ENCODE data around the gene ZNF467.
A peak's percentile ranks its signal among the peaks of the same experiment; 100 is the strongest.

DNA sequence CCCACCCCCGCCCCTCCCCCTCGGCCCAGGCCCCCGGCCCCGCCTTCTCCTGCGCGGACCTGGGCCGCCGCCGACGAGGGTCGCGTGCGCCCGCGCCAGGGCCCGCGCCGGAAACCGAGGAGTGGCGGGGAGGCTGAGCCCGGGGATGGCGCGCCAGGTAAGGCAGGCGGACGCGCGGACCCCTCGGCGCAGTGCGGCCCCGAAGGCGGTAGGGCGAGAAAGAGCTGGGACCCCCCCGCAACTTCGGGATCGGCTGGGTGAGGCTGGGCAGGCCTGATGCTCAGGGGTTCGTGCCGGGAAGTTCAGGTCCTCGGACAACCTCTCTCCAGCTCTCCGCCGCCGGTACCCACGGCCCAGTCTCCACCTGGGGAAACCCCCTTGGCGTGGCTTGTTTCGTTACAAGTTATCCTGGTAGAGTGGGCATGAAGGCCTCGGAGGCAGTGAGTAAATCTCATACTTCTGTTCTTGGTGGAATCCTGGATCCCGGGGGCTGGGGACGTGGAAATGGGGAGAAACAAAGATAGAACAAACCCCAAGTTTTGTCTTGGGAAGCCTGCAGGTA, 58.4 kb downstream of the ZNF467 start:
- 0 out of 2 replicates have a peak, but pooled peaks have one; percentile 14 for TF ChIP-seq SIN3A (IDR thresholded peaks at IDR 0.05; ENCODE audit: borderline replicate concordance, insufficient read depth, low read length)
- TF ChIP-seq TAF1 (IDR thresholded peaks at IDR 0.05; ENCODE audit: borderline replicate concordance, insufficient read depth, low read length): 0 out of 2 replicates have a peak, but pooled peaks have one; percentile 7
